Type B pancreatic cell (in vitro differentiated cells): Measurements from ENCODE around the gene P2RX1. TPM values are rescaled to one million over a fixed set of nuclear protein-coding genes. Genes with fewer than 3 reads are reported as not detected.
A peak's percentile ranks its signal among the peaks of the same experiment; 100 is the strongest.

Experiments
- DNase-seq: peaks from one replicate; pipeline ENCODE4 v3.0.0; 2021; ENCODE audit warnings: mixed read lengths; ENCODE audit not compliant: unreplicated experiment; ENCODE audit errors: extremely low spot score
- H3K27ac Mint-ChIP-seq: 2 replicates; pipeline ENCODE4 v1.8.0; 2021; ENCODE audit warnings: mild to moderate bottlenecking, mixed read lengths
- H3K27me3 Mint-ChIP-seq: 2 replicates; pipeline ENCODE4 v1.8.0; 2021; ENCODE audit warnings: mixed read lengths
- H3K36me3 Mint-ChIP-seq: 2 replicates; pipeline ENCODE4 v1.8.0; 2021; ENCODE audit warnings: mixed read lengths
- H3K4me1 Mint-ChIP-seq: one replicate; pipeline ENCODE4 v1.8.0; 2021; ENCODE audit warnings: mixed read lengths; ENCODE audit not compliant: unreplicated experiment
- H3K4me3 Mint-ChIP-seq: 2 replicates; pipeline ENCODE4 v1.8.0; 2021; ENCODE audit warnings: mild to moderate bottlenecking, mixed read lengths
- H3K9me3 Mint-ChIP-seq: 2 replicates; pipeline ENCODE4 v1.8.0; 2021; ENCODE audit warnings: mixed read lengths
- CTCF ChIP-seq: fragments of 200-600 bp; sonication (generic); conservative IDR thresholded peaks from 2 replicates; pipeline ENCODE4 v1.5.0; 2021; ENCODE audit warnings: antibody characterized with exemption, mild to moderate bottlenecking
- total RNA-seq: library from RNA; stranded (reverse); gene quantifications from 2 replicates; pipeline ENCODE4 v1.2.1, GENCODE V29; 2021; ENCODE audit warnings: low replicate concordance

P2RX1 gene
- total RNA-seq, 1 donor from 2014 or later: not detected

- no peak for TF ChIP-seq CTCF
- Mint-ChIP-seq H3K27me3 (no peaks in the 10 kb centered on the region), H3K4me1 (no peaks in the 10 kb centered on the region), H3K27ac (no peak overlapping the region), H3K36me3 (no peaks in the 10 kb centered on the region), H3K9me3 (no peaks in the 10 kb centered on the region), H3K4me3 (no peak overlapping the region)
- DNase-seq: no peak
Observed at GRCh38 chr17:3914312-3914670, 2.0 kb downstream of the P2RX1 start.

- no peaks in the 10 kb centered on the region for H3K36me3 Mint-ChIP-seq
- H3K27ac Mint-ChIP-seq: peak overlapping the region; percentile 51
- no peaks in the 10 kb centered on the region for H3K9me3 Mint-ChIP-seq
- H3K4me1 Mint-ChIP-seq: no peaks in the 10 kb centered on the region
- no peaks in the 10 kb centered on the region for H3K27me3 Mint-ChIP-seq
- TF ChIP-seq CTCF: peak; percentile 96
- H3K4me3 Mint-ChIP-seq: no peak overlapping the region
- DNase-seq: peak; percentile 83
Observed at GRCh38 chr17:3913531-3914311, 2.5 kb downstream of the P2RX1 start.

GRCh38 chr17:3912827-3913226, 3.4 kb downstream of the P2RX1 start:
- no peaks in the 10 kb centered on the region for H3K36me3 Mint-ChIP-seq
- no peaks in the 10 kb centered on the region for H3K27me3 Mint-ChIP-seq
- DNase-seq: no peak
- no peak for TF ChIP-seq CTCF
- no peaks in the 10 kb centered on the region for H3K4me1 Mint-ChIP-seq
- no peaks in the 10 kb centered on the region for H3K9me3 Mint-ChIP-seq
- no peak overlapping the region for H3K4me3 Mint-ChIP-seq
- no peak overlapping the region for H3K27ac Mint-ChIP-seq

- Mint-ChIP-seq H3K27ac (no peak overlapping the region), H3K4me3 (no peak overlapping the region)
Observed at GRCh38 chr17:3911271-3912053, 4.8 kb downstream of the P2RX1 start.

More at GRCh38 chr17:3911271-3912053, 4.8 kb downstream of the P2RX1 start:
- Mint-ChIP-seq H3K27me3 (no peaks in the 10 kb centered on the region), H3K9me3 (no peaks in the 10 kb centered on the region), H3K4me1 (no peaks in the 10 kb centered on the region), H3K36me3 (no peaks in the 10 kb centered on the region)
- no peak for TF ChIP-seq CTCF
- DNase-seq: no peak
